HG03442 (cell line): ENCODE results near the gene ZER1.
"Not testable (repeated sequence)": the region's sequence is repeated elsewhere in the genome, so short reads cannot be mapped to it uniquely, and the experiment has no call there.

Experiments
- ATAC-seq: cut with Tn5 transposase; IDR thresholded peaks from one replicate; pipeline ENCODE4 v1.9.1; 2021; ENCODE audit warnings: mild to moderate bottlenecking, moderate library complexity; ENCODE audit not compliant: unreplicated experiment

Gene ZER1

GRCh38 chr9:128771745-128772519 lies at the start of gene ZER1:
Gene ZER1 (minus strand): TSS chr9:128771927. CDS start chr9:128755565, 16,362 bp downstream.
- peak; percentile 84 for ATAC-seq

- ATAC-seq: no peak
Measured at GRCh38 chr9:128820665-128821583, 49.2 kb upstream of the ZER1 start.

GRCh38 chr9:128819716-128820664 lies 48.3 kb upstream of the ZER1 start:
- ATAC-seq: no peak

- ATAC-seq: peak; percentile 28
Measured at GRCh38 chr9:128818839-128819715, 47.4 kb upstream of the ZER1 start.

GRCh38 chr9:128818099-128818838 lies 46.5 kb upstream of the ZER1 start, which contains the start of gene ENDOG:
Gene ENDOG (plus strand): TSS chr9:128818500. CDS start chr9:128818685, 185 bp downstream.
- ATAC-seq: peak; percentile 83

- no peak for ATAC-seq
Measured at GRCh38 chr9:128810873-128811272, 39.1 kb upstream of the ZER1 start.

- no peak for ATAC-seq
Measured at GRCh38 chr9:128809831-128810230, 38.1 kb upstream of the ZER1 start.

- ATAC-seq: no peak
Measured at GRCh38 chr9:128809036-128809599, 37.4 kb upstream of the ZER1 start.

- ATAC-seq: no peak
Measured at GRCh38 chr9:128808543-128808942, 36.8 kb upstream of the ZER1 start.

GRCh38 chr9:128807827-128808226 lies 36.1 kb upstream of the ZER1 start:
- ATAC-seq: no peak

GRCh38 chr9:128805661-128806060 lies 33.9 kb upstream of the ZER1 start:
- no peak for ATAC-seq

- ATAC-seq: no peak
Measured at GRCh38 chr9:128802482-128802881, 30.8 kb upstream of the ZER1 start.

GRCh38 chr9:128800061-128800460 lies 28.3 kb upstream of the ZER1 start:
- ATAC-seq: no peak

GRCh38 chr9:128798896-128799295 lies 27.2 kb upstream of the ZER1 start:
- ATAC-seq: no peak

GRCh38 chr9:128794961-128795360 lies 23.2 kb upstream of the ZER1 start:
- not testable (repeated sequence) for ATAC-seq

GRCh38 chr9:128792978-128793686 lies 21.4 kb upstream of the ZER1 start:
- no peak for ATAC-seq

- ATAC-seq: no peak
Measured at GRCh38 chr9:128792134-128792533, 20.4 kb upstream of the ZER1 start.

- ATAC-seq: no peak
Measured at GRCh38 chr9:128790536-128790935, 18.8 kb upstream of the ZER1 start.
